Pancreas (tissue), 10 donors: ENCODE results near the gene DNPH1. TPM values are rescaled to one million over a fixed set of nuclear protein-coding genes. Genes with fewer than 3 reads are reported as not detected.
A peak's percentile ranks its signal among the peaks of the same experiment; 100 is the strongest.

Source experiments
- ATAC-seq, 4 donors: fragments of 200-7000 bp; cut with Tn5 transposase; one replicate each; pipeline versions ENCODE4 v1.8.0 to v1.9.1; 2020; ENCODE audit warnings: mild to moderate bottlenecking in 4 of 4, moderate library complexity in 4 of 4
- DNase-seq, 6 donors: peaks; one replicate each; pipeline ENCODE4 v3.0.0-alpha.2; 2020
- FAIRE-seq: peaks from 2 replicates; lab custom pipeline; 2012; peaks lifted over from hg19 to GRCh38; lab: Jason Lieb, UNC
- H3K27ac ChIP-seq, 4 donors: fragments of 200-600 bp; sonication (generic); 1 replicate in 3 of 4; 2 replicates in 1 of 4; pipeline versions ENCODE4 v1.5.0 to v1.8.0; 2020
- H3K27me3 ChIP-seq, 4 donors: fragments of 200-600 bp; one replicate each; pipeline ENCODE4 v1.8.0; 2021
- H3K36me3 ChIP-seq, 3 donors: fragments of 200-600 bp; sonication (generic) in 1 of 3; one replicate each; pipeline versions ENCODE4 v1.5.0 to v1.8.0; 2020 to 2021
- H3K4me1 ChIP-seq, 3 donors: fragments of 200-600 bp; one replicate each; pipeline ENCODE4 v1.8.0; 2021
- H3K4me3 ChIP-seq, 4 donors: fragments of 200-600 bp; sonication (generic) in 2 of 4; one replicate each; pipeline versions ENCODE4 v1.5.0 to v1.8.0; 2020 to 2021
- H3K9me3 ChIP-seq, 4 donors: fragments of 200-600 bp; one replicate each; pipeline ENCODE4 v1.8.0; 2021
- WGBS, 2 donors: extraction: QIAGEN DNeasy Blood & Tissue Kit; methylation state at CpG; one replicate each; pipeline ENCODE4 v1.1.7; 2013; 5-methylcytosine and 5-hydroxymethylcytosine counted together
- intact Hi-C, 3 donors: fragments of 100-400 bp; cut with DNase I; formaldehyde crosslinking; loops; one replicate each; pipeline versions ENCODE4 v1.11.1 to v1.14.2; 2022
- polyA plus RNA-seq, 2 donors: library from polyadenylated mRNA; stranded (reverse); fragments of 200-250 nt; gene quantifications; one replicate each; pipeline ENCODE4 v1.2.3, GENCODE V29; 2013
- total RNA-seq, 6 donors: library from RNA; stranded (reverse); fragmentation: NEBNext Ultra II Directional in 4 of 6; extraction: Animal tissue kit (Norgen Biotek cat#: 25700) in 4 of 6; gene quantifications; one replicate each; pipeline versions ENCODE4 v1.2.1 to v1.2.4, GENCODE V29; 2021 to 2023
- TF ChIP-seq, protein P1 (sequence below), 4 donors: fragments of 200-600 bp; sonication (generic) in 3 of 4; IDR thresholded peaks; one replicate each; pipeline versions ENCODE4 v1.5.0 to v1.8.0; 2021; ENCODE audit warnings: antibody characterized with exemption in 4 of 4
- donor health status: healthy with polysubstance abuse.
- donor health status: DM: no; HTN: no; CAD: no; lungs with moderate emphysema.
- donor health status: DM: no; HTN: no; CAD: no.
- donor health status: control.
- donor health status: control.
- donor health status: Bipolar disorder and iron deficiency.
- donor health status: DM: yes; HTN: yes; CAD: no.
- donor health status: DM: no; HTN: no; CAD: no.
- donor health status: DM: no; HTN: no; CAD: no.
- donor health status: DM: yes; HTN: yes; CAD: no.

DNPH1 gene
- total and polyA plus RNA-seq, 8 donors: 19.9 to 73.3 (median 43.2) TPM

DNA sequence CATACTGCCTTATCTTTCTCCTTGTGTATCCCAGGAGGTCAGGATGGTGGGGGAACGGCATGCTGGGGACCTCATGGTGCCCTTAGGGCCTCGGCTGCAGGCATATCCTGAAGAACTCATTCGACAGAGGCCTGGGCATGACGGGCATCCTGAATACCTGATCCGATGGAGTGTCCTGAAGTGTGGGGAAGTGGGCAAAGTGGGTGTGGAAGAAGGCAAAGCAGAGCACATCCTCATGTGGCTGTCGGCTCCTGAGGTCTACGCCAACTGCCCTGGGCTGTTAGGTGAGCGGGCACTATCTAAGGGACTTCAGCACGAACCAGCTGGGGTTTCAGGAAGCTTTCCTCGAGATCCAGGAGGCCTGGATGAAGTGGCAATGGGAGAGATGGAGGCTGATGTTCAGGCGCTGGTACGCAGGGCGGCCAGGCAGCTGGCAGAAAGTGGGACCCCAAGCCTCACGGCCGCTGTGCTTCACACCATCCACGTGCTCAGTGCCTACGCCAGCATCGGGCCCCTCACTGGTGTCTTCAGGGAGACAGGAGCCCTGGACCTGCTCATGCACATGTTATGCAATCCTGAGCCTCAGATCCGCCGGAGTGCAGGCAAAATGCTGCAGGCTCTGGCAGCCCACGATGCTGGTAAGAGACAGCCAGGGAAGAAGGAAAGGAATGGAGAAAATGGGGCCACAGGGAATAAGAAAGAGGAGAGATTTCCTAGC lies 44.9 kb downstream of the DNPH1 start:
- ATAC-seq (no peak), DNase-seq (no peak), FAIRE-seq (no peak)
- intact Hi-C loops: no loop called here
- peaks cover 0 to 6% (median 0%) of the 10 kb centered on the region in 3 donors for H3K4me1 ChIP-seq
- TF ChIP-seq, protein P1, sequence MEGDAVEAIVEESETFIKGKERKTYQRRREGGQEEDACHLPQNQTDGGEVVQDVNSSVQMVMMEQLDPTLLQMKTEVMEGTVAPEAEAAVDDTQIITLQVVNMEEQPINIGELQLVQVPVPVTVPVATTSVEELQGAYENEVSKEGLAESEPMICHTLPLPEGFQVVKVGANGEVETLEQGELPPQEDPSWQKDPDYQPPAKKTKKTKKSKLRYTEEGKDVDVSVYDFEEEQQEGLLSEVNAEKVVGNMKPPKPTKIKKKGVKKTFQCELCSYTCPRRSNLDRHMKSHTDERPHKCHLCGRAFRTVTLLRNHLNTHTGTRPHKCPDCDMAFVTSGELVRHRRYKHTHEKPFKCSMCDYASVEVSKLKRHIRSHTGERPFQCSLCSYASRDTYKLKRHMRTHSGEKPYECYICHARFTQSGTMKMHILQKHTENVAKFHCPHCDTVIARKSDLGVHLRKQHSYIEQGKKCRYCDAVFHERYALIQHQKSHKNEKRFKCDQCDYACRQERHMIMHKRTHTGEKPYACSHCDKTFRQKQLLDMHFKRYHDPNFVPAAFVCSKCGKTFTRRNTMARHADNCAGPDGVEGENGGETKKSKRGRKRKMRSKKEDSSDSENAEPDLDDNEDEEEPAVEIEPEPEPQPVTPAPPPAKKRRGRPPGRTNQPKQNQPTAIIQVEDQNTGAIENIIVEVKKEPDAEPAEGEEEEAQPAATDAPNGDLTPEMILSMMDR (IDR thresholded peaks at IDR 0.05): no peak
- H3K27me3 ChIP-seq: no peaks in the 10 kb centered on the region
- 89 to 92% methylated on average over 21 of the region's 21 CpGs for WGBS, 2 donors
- H3K27ac ChIP-seq: no peak overlapping the region
- H3K9me3 ChIP-seq: no peaks in the 10 kb centered on the region
- H3K4me3 ChIP-seq: no peak overlapping the region
- H3K36me3 ChIP-seq: peaks cover under 1 to 16% (median 2%) of the 10 kb centered on the region in 3 donors

DNA sequence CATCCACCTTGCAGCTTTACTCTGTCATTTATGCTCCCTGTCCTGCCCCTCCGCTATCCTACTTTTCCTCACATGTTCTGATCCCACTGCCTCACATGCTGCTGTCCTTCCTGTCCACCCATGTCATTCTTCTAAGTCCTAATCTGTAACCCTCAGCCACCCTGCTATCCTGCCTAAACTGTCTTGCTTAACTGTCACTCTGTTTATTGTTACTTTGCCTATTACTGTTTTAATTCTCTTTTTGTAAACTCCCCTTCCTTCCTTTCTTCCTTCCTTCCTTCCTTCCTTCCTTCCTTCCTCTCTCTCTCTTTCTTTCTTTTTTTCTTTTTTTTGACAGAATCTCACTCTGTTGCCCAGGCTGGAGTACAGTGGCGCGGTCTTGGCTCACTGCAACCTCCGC lies 45.8 kb downstream of the DNPH1 start:
- DNase-seq: no peak
- TF ChIP-seq, protein P1 (IDR thresholded peaks at IDR 0.05): no peak
- intact Hi-C loops: no loop called here

DNA sequence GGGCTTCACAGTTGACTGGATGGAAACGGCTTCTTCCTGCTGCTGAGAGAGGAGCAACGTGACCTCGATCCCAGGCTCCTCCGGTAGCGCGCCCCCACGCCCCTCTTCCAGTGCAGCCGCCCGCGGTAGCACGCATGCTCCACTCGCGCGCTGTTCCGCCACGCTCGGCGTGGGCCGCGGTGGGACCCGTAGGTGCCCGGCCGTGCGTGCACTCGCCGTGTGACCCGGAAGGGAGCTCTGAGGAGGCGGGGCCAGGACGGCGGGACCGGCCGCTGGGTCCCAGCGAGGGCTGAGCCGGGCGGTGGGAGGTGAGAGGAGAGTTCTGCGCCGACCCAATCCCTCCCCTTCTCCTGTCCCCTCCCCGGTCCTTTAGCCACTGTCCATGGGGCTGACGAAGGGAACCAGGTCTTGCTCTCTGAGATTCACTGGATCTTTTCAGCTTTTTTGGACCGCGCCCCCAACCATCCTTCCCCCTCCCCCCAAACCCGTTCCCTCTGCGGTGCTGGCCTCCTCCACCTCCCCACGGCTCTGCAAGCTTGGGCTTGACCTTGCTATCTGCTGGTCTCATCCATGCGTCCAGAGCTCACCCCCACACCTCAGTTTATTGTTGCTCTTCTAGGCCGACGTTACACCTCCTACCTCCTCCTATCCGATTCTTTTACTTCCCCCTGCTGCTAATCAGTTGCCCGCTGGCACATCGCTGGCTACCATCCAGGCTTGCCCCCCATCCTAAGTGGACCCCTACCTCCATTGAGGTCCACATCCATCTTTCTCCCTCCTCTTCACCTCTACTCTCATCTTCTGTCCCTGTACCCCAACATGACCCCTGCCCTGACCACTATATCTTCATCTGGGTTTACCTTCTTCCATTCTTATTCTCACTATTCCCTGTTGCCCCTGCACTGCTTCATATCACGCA lies 47.1 kb downstream of the DNPH1 start, which contains the start of gene CUL9:
CUL9 (plus strand) TSS at position 255 of the 919 bp plus-strand sequence. CDS start 2,115 bp downstream, outside the sequence.
- WGBS, 2 donors: 0 to 1% methylated on average over 48 to 51 of the region's 51 CpGs
- no peak for FAIRE-seq

More for the DNA sequence above, 45.8 kb downstream of the DNPH1 start:
- Histone ChIP-seq H3K27me3 (no peaks in the 10 kb centered on the region), H3K4me1 (peaks cover 0 to 6% (median 0%) of the 10 kb centered on the region in 3 donors), H3K4me3 (no peak overlapping the region), H3K27ac (no peak overlapping the region), H3K36me3 (peaks cover 5 to 21% (median 11%) of the 10 kb centered on the region in 3 donors), H3K9me3 (no peaks in the 10 kb centered on the region)
- FAIRE-seq: no peak
- ATAC-seq: no peak
- WGBS, 2 donors: 97% methylated on average over 4 of the region's 4 CpGs

DNA sequence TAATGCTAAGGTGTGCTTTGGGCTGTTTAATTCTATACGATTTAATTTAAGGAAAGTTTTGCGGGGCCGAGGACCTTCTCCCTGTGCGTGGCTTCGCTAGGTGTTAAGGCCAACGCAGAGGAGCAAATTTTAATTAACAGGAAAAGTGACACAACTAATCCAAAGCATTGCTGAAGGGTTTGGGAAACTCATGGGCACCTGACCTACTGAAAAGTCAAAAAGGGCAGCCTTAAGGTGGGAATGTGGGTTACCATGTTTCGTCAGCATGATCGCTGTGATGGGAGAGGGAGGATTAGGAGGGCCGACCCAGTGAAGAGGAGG lies 47.7 kb downstream of the DNPH1 start:
- intact Hi-C loops: no loop called here
- Histone ChIP-seq H3K9me3 (no peaks in the 10 kb centered on the region), H3K36me3 (peaks cover 5 to 21% (median 15%) of the 10 kb centered on the region in 3 donors), H3K4me3 (peak overlapping the region; percentile 50 to 80 (median 60)), H3K27ac (peak overlapping the region in 2 of 4 donors; percentile 59 to 61), H3K27me3 (no peaks in the 10 kb centered on the region), H3K4me1 (peaks cover 0 to 6% (median 0%) of the 10 kb centered on the region in 3 donors)
- TF ChIP-seq, protein P1 (IDR thresholded peaks at IDR 0.05): no peak
- 26 to 30% methylated on average over 9 of the region's 9 CpGs for WGBS, 2 donors
- ATAC-seq (no peak), FAIRE-seq (no peak), DNase-seq (no peak)

More for the DNA sequence above, 47.1 kb downstream of the DNPH1 start, which contains the start of gene CUL9:
- peaks cover 0 to 6% (median 0%) of the 10 kb centered on the region in 3 donors for H3K4me1 ChIP-seq
- ATAC-seq (peak; percentile 98 to 99 (median 98)), DNase-seq (peak; percentile 82 to 95 (median 88))
- peak within 1 kb of the TSS in 2 of 4 donors; percentile 59 to 61 for H3K27ac ChIP-seq
- peak within 1 kb of the TSS; percentile 50 to 80 (median 60) for H3K4me3 ChIP-seq
- H3K27me3 ChIP-seq: no peaks in the 10 kb centered on the region
- TF ChIP-seq, protein P1 (IDR thresholded peaks at IDR 0.05): no peak
- H3K9me3 ChIP-seq: no peaks in the 10 kb centered on the region
- H3K36me3 ChIP-seq: peaks cover 5 to 19% (median 15%) of the 10 kb centered on the region in 3 donors
- intact Hi-C loops: no loop called here
